Panc1 (cell line): Measurements from ENCODE around the gene PEF1. TPM values are rescaled to one million over a fixed set of nuclear protein-coding genes. Genes with fewer than 3 reads are reported as not detected.

Experiments
- ATAC-seq: fragments of 200-7000 bp; cut with Tn5 transposase; 2 replicates; pipeline ENCODE4 v1.9.1; 2020; ENCODE audit warnings: mild to moderate bottlenecking, moderate library complexity
- BruUV-seq: library from RNA; stranded (reverse); fragments of 400-500 nt; replicated peaks from 2 replicates; lab custom pipeline; 2021; lab: Mats Ljungman, UMichigan
- CTCF ChIA-PET: fragments of 300-600 bp; sonication (Branson Sonifier 250); formaldehyde crosslinking; loops from one replicate; lab custom pipeline; 2022; ENCODE audit warnings: antibody characterized with exemption; lab: Charles Lee
- POLR2A ChIA-PET: fragments of 300-600 bp; sonication (Branson Sonifier 250); formaldehyde crosslinking; loops from one replicate; lab custom pipeline; 2022; ENCODE audit warnings: antibody characterized with exemption; lab: Charles Lee
- DNase-seq: peaks from one replicate; pipeline ENCODE4 v3.0.0-alpha.2; 2010; ENCODE audit warnings: low read depth, low spot score
- H3K27ac ChIP-seq: 2 replicates; pipeline ENCODE4 v1.5.1; 2011; ENCODE audit warnings: mild to moderate bottlenecking, low read length, inconsistent platforms
- H3K27me3 ChIP-seq: fragments of 200-500 bp; sonication (Bioruptor generic); 2 replicates; pipeline ENCODE4 v1.6.0; 2014; ENCODE audit warnings: low read length, inconsistent platforms; ENCODE audit not compliant: control insufficient read depth, insufficient read depth
- H3K36me3 ChIP-seq: fragments of 200-500 bp; sonication (Bioruptor generic); 2 replicates; pipeline ENCODE4 v1.5.1; 2014; ENCODE audit warnings: inconsistent platforms, mild to moderate bottlenecking, low read length, moderate library complexity; ENCODE audit not compliant: control insufficient read depth, insufficient read depth
- H3K4me1 ChIP-seq: 2 replicates; pipeline ENCODE4 v1.5.1; 2011; ENCODE audit warnings: inconsistent platforms, mild to moderate bottlenecking, low read length, moderate library complexity; ENCODE audit not compliant: control insufficient read depth, insufficient read depth
- H3K4me3 ChIP-seq, 2 experiments: 2 replicates each; pipeline ENCODE4 v1.5.1; 2011 to 2012; ENCODE audit warnings: low read depth in 2 of 2, low read length in 2 of 2, mild to moderate bottlenecking in 2 of 2, inconsistent platforms in 1 of 2, moderate library complexity in 1 of 2
- H3K9me3 ChIP-seq: fragments of 200-500 bp; sonication (Bioruptor generic); 2 replicates; pipeline ENCODE4 v1.5.1; 2014; ENCODE audit warnings: low read depth, mild to moderate bottlenecking, inconsistent platforms, low read length, moderate library complexity; ENCODE audit not compliant: control insufficient read depth, insufficient read depth
- POLR2AphosphoS5 ChIP-seq: IDR thresholded peaks from 2 replicates; pipeline ENCODE4 v1.6.1; 2012; ENCODE audit warnings: mild to moderate bottlenecking, low read depth, low read length, moderate library complexity
- REST ChIP-seq, 2 experiments: IDR thresholded peaks; 2 replicates each; pipeline ENCODE4 v1.6.1; 2011 to 2012; ENCODE audit warnings: low read depth in 2 of 2, control low read depth in 1 of 2, low read length in 1 of 2, mild to moderate bottlenecking in 1 of 2, moderate library complexity in 1 of 2; ENCODE audit not compliant: insufficient read depth in 1 of 2
- SIN3A ChIP-seq: IDR thresholded peaks from 2 replicates; pipeline ENCODE4 v1.6.1; 2012; ENCODE audit warnings: low read depth, mild to moderate bottlenecking, low read length, moderate library complexity, borderline replicate concordance; ENCODE audit not compliant: insufficient read depth
- TCF7L2 ChIP-seq: IDR thresholded peaks from 2 replicates; pipeline ENCODE4 v1.6.1; 2011; ENCODE audit warnings: mild to moderate bottlenecking, low read depth, low read length, inconsistent platforms
- in situ Hi-C: cut with HindIII; loops from 2 replicates; pipeline ENCODE4 v1.10.0; 2016; ENCODE audit warnings: low sequenced_read_pairs, low pct_unique_long_range_greater_than_20kb
- intact Hi-C: fragments of 100-400 bp; cut with micrococcal nuclease; formaldehyde crosslinking; loops from one replicate; pipeline ENCODE4 v1.10.0; 2022; ENCODE audit not compliant: unreplicated experiment
- total RNA-seq: library from RNA; stranded (reverse); gene quantifications from one replicate; pipeline ENCODE4 v1.2.1, GENCODE V29; 2021; ENCODE audit not compliant: unreplicated experiment
- TF ChIP-seq, protein P1 (sequence below): fragments of 450-650 bp; IDR thresholded peaks from 2 replicates; pipeline ENCODE4 v1.5.1; 2017; ENCODE audit warnings: mild to moderate bottlenecking

The PEF1 gene
- total RNA-seq, 1 experiment from 2014 or later, result 58.4 TPM

GRCh38 chr1:31639543-31639942, 5.1 kb downstream of the PEF1 start:
- TF ChIP-seq REST (IDR thresholded peaks at IDR 0.05; ENCODE audit: insufficient read depth in 1 of 2, low read depth in 2 of 2, low read length in 1 of 2) (no peak), POLR2AphosphoS5 (no peak), TCF7L2 (no peak), SIN3A (no peak)
- TF ChIP-seq, protein P1, sequence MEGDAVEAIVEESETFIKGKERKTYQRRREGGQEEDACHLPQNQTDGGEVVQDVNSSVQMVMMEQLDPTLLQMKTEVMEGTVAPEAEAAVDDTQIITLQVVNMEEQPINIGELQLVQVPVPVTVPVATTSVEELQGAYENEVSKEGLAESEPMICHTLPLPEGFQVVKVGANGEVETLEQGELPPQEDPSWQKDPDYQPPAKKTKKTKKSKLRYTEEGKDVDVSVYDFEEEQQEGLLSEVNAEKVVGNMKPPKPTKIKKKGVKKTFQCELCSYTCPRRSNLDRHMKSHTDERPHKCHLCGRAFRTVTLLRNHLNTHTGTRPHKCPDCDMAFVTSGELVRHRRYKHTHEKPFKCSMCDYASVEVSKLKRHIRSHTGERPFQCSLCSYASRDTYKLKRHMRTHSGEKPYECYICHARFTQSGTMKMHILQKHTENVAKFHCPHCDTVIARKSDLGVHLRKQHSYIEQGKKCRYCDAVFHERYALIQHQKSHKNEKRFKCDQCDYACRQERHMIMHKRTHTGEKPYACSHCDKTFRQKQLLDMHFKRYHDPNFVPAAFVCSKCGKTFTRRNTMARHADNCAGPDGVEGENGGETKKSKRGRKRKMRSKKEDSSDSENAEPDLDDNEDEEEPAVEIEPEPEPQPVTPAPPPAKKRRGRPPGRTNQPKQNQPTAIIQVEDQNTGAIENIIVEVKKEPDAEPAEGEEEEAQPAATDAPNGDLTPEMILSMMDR, result no peak
- no peak overlapping the region for H3K4me3 ChIP-seq
- no peak overlapping the region for H3K27ac ChIP-seq
- ATAC-seq (no peak), DNase-seq (no peak)
- H3K4me1 ChIP-seq, result peaks cover 22% of the 10 kb centered on the region
- BruUV-seq, result no TSS peak
- in situ Hi-C loops (no loop called here), intact Hi-C loops (no loop called here)
- ChIA-PET POLR2A (no interaction called here), CTCF (no interaction called here)
- no peaks in the 10 kb centered on the region for H3K27me3 ChIP-seq
- H3K36me3 ChIP-seq, result no peaks in the 10 kb centered on the region; the same call in 1 of the 2 replicates
- no peaks in the 10 kb centered on the region for H3K9me3 ChIP-seq

DNA sequence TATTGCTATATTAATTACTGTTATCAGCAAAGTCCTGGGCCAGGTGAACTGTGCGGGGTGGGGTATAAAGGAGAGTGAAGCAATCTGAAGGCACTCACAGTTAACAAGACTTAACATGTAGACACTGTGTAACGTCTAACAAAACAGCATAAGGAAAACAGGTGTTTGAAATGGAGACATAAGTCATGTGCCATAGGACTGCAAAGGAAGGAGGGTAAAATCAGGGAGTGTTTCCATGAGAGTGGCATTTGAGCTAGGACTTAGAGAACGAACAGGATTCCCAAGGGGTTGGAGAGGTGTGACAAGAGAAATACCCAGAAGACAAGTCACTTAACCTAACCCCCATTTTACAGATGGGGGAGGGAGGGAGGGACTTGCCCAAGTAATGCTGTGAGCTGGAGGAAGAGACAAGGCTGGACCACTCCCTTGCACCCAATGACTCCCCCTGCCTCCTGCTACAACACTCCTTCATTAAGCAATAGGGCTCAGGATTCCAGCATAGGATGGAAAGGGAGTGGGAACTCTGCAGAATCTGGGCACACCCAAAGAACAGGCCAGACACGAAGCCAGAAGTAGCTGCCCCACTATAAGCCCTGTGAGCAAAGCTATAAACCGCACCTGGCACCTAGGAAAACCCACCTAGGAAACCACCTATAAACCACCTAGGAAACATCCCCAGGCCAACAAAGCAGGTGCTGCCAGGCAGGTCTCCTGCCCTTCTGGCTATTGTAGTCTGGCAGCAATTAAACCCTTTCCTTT, 6.6 kb downstream of the PEF1 start:
- no TSS peak for BruUV-seq
- H3K36me3 ChIP-seq, result no peaks in the 10 kb centered on the region
- ATAC-seq, result no peak
- no peaks in the 10 kb centered on the region for H3K27me3 ChIP-seq
- H3K4me3 ChIP-seq, result no peak overlapping the region
- ChIA-PET CTCF (no interaction called here), POLR2A (interaction anchor here (0.6 kb wide), 2 partner anchors 331 to 336 kb away, joined by 4 to 6 read pairs; no protein-coding TSS in a partner anchor)
- no peak for DNase-seq
- no peak overlapping the region for H3K27ac ChIP-seq
- TF ChIP-seq REST (IDR thresholded peaks at IDR 0.05; ENCODE audit: insufficient read depth in 1 of 2, low read depth in 2 of 2, low read length in 1 of 2) (no peak), SIN3A (no peak), TCF7L2 (no peak), POLR2AphosphoS5 (no peak)
- TF ChIP-seq, protein P1, result no peak
- peaks cover 15% of the 10 kb centered on the region for H3K4me1 ChIP-seq
- no peaks in the 10 kb centered on the region for H3K9me3 ChIP-seq
- in situ Hi-C loops (no loop called here), intact Hi-C loops (no loop called here)
